Measurements from ENCODE around the gene CSMD2. TPM values are rescaled to one million over a fixed set of nuclear protein-coding genes. Genes with fewer than 3 reads are reported as not detected.
"Not testable (repeated sequence)": the region's sequence is repeated elsewhere in the genome, so short reads cannot be mapped to it uniquely, and the experiment has no call there.

Gene CSMD2
- total and polyA plus RNA-seq, 2 donors (not counting 1 experiment from before 2014, with no cell fraction given): 2.2 to 7.6 TPM

DNA sequence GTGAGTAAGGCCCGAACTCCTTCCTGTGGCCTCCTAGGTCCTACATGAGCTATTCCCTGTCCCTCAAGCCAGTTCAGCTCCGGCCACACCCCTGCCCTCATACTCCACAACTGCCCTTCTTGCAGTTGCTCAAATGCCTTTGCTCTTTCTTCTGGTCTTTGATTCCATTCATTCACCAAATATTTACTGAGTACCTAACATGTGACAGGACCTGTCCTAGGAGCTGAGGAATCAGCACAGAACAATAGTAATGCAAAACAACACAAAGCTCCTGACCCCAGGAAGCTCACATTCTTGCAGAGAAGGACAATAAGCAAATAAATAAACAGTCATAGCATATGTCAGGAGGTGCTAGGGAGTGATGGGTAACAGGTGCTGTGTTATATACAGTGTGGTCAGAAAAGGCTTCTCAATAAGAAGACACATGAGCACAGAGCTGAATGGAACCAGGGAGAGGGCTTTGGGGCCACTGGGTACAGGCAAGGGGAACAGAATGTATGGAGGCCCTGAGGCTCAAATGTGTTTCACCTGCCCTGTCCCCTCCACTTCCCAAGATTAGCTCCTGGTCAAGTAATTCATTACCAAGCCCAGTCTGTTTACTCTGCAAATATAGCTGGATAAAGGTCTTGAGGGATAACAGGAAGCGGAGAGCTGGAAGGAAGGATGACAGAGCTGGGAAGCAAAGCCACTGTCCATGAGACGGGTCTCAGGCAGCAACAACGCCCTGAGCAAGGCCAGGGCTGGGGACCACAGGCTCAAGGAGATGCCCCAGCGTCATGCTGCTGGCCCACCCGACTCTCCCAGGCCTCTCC is 145.1 kb downstream of the CSMD2 start:
- TF ChIP-seq, protein P1, sequence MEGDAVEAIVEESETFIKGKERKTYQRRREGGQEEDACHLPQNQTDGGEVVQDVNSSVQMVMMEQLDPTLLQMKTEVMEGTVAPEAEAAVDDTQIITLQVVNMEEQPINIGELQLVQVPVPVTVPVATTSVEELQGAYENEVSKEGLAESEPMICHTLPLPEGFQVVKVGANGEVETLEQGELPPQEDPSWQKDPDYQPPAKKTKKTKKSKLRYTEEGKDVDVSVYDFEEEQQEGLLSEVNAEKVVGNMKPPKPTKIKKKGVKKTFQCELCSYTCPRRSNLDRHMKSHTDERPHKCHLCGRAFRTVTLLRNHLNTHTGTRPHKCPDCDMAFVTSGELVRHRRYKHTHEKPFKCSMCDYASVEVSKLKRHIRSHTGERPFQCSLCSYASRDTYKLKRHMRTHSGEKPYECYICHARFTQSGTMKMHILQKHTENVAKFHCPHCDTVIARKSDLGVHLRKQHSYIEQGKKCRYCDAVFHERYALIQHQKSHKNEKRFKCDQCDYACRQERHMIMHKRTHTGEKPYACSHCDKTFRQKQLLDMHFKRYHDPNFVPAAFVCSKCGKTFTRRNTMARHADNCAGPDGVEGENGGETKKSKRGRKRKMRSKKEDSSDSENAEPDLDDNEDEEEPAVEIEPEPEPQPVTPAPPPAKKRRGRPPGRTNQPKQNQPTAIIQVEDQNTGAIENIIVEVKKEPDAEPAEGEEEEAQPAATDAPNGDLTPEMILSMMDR (conservative IDR thresholded peaks at IDR 0.05 in 1 of 2, IDR thresholded peaks at IDR 0.05 in 1 of 2; ENCODE audit: low read depth in 1 of 2, low read length in 2 of 2): no peak
- TF ChIP-seq EZH2 (IDR thresholded peaks at IDR 0.05; ENCODE audit: low read length, missing control alignments): no peak
- H3K79me2 ChIP-seq (ENCODE audit: control insufficient read depth, insufficient read depth, low read length): no peaks in the 10 kb centered on the region
- no peaks in the 10 kb centered on the region for H3K27me3 ChIP-seq (ENCODE audit: control insufficient read depth, insufficient read depth, low read length)
- no peaks in the 10 kb centered on the region for H4K20me1 ChIP-seq (ENCODE audit: control insufficient read depth, extremely low read depth, insufficient read depth, low read length)
- no peaks in the 10 kb centered on the region for H3K9me3 ChIP-seq (ENCODE audit: control insufficient read depth, insufficient read depth, low read depth, low read length)
- H3K27ac ChIP-seq (ENCODE audit: insufficient read depth, low read length): no peak overlapping the region
- no peak overlapping the region for H3K4me2 ChIP-seq (ENCODE audit: extremely low read depth, insufficient read depth, low read length)
- H3K4me1 ChIP-seq (ENCODE audit: control insufficient read depth, extremely low read depth, insufficient read depth, low read length): no peaks in the 10 kb centered on the region
- DNase-seq (ENCODE audit: low read depth in 2 of 2): no peak
- H3K4me3 ChIP-seq (replicated peaks in 1 of 4; ENCODE audit: control extremely low read depth in 1 of 4, insufficient read depth in 1 of 4, low read depth in 3 of 4, low read length in 4 of 4): no peak overlapping the region
- H3K9ac ChIP-seq (ENCODE audit: insufficient read depth, low read length): no peak overlapping the region
- H2AFZ ChIP-seq (ENCODE audit: low read length): no peak overlapping the region
- H3K36me3 ChIP-seq (ENCODE audit: control insufficient read depth, insufficient read depth, low read length): no peaks in the 10 kb centered on the region

DNA sequence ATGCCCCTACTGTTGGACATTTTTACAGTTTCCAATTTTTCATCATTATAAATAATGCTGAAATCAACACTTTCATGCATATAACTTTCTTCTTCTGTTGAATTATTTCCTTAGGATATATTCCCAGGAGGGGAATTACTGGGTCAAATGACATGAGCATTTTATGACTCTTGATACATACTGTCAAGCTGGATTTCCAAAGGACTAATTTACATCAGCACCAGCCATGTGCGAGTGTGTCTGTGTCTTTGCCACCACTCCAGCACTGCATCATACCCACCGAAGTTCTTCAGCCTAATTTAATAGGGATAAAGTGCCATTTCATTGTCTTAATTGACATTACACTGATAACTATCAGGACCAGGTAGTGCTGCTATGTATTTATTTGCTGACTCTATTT is 146.7 kb downstream of the CSMD2 start:
- H2AFZ ChIP-seq (ENCODE audit: low read length): no peak overlapping the region
- no peaks in the 10 kb centered on the region for H3K27me3 ChIP-seq (ENCODE audit: control insufficient read depth, insufficient read depth, low read length)
- no peak overlapping the region for H3K27ac ChIP-seq (ENCODE audit: insufficient read depth, low read length)
- no peak for DNase-seq (ENCODE audit: low read depth in 2 of 2)
- no peaks in the 10 kb centered on the region for H3K4me1 ChIP-seq (ENCODE audit: control insufficient read depth, extremely low read depth, insufficient read depth, low read length)
- H3K79me2 ChIP-seq (ENCODE audit: control insufficient read depth, insufficient read depth, low read length): no peaks in the 10 kb centered on the region
- H3K9me3 ChIP-seq (ENCODE audit: control insufficient read depth, insufficient read depth, low read depth, low read length): no peaks in the 10 kb centered on the region
- H3K36me3 ChIP-seq (ENCODE audit: control insufficient read depth, insufficient read depth, low read length): no peaks in the 10 kb centered on the region
- no peak overlapping the region for H3K4me2 ChIP-seq (ENCODE audit: extremely low read depth, insufficient read depth, low read length)
- no peak overlapping the region for H3K9ac ChIP-seq (ENCODE audit: insufficient read depth, low read length)
- no peak overlapping the region for H3K4me3 ChIP-seq (replicated peaks in 1 of 4; ENCODE audit: control extremely low read depth in 1 of 4, insufficient read depth in 1 of 4, low read depth in 3 of 4, low read length in 4 of 4)
- no peaks in the 10 kb centered on the region for H4K20me1 ChIP-seq (ENCODE audit: control insufficient read depth, extremely low read depth, insufficient read depth, low read length)
- no peak for TF ChIP-seq EZH2 (IDR thresholded peaks at IDR 0.05; ENCODE audit: low read length, missing control alignments)
- TF ChIP-seq, protein P1 (conservative IDR thresholded peaks at IDR 0.05 in 1 of 2, IDR thresholded peaks at IDR 0.05 in 1 of 2; ENCODE audit: low read depth in 1 of 2, low read length in 2 of 2): no peak

DNA sequence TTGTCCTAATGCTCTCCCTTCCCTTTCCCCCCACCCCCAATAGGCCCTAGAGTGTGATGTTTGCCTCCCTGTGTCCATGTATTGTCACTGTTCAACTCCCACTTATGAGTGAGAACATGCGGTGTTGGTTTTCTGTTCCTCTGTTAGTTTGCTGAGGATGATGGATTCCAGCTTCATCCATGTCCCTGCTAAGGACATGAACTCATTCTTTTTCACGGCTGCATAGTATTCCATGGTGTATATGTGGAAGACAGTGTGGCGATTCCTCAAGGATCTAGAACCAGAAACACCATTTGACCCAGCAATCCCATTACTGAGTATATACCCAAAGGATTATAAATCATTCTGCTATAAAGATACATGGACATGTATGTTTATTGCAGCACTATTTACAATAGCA is 148.7 kb downstream of the CSMD2 start:
- not testable (repeated sequence) for H2AFZ ChIP-seq (ENCODE audit: low read length); DNase-seq (ENCODE audit: low read depth in 2 of 2); H3K36me3 ChIP-seq (ENCODE audit: control insufficient read depth, insufficient read depth, low read length); H4K20me1 ChIP-seq (ENCODE audit: control insufficient read depth, extremely low read depth, insufficient read depth, low read length); H3K27me3 ChIP-seq (ENCODE audit: control insufficient read depth, insufficient read depth, low read length); H3K9me3 ChIP-seq (ENCODE audit: control insufficient read depth, insufficient read depth, low read depth, low read length); H3K4me2 ChIP-seq (ENCODE audit: extremely low read depth, insufficient read depth, low read length); H3K79me2 ChIP-seq (ENCODE audit: control insufficient read depth, insufficient read depth, low read length); H3K4me1 ChIP-seq (ENCODE audit: control insufficient read depth, extremely low read depth, insufficient read depth, low read length); H3K9ac ChIP-seq (ENCODE audit: insufficient read depth, low read length); H3K27ac ChIP-seq (ENCODE audit: insufficient read depth, low read length); H3K4me3 ChIP-seq (replicated peaks in 1 of 4; ENCODE audit: control extremely low read depth in 1 of 4, insufficient read depth in 1 of 4, low read depth in 3 of 4, low read length in 4 of 4)
